SK-N-MC (cell line): ENCODE results near the gene NPAS1.
"Not testable (repeated sequence)": the region's sequence is repeated elsewhere in the genome, so short reads cannot be mapped to it uniquely, and the experiment has no call there.

Experiments used
- DNase-seq: peaks from one replicate; pipeline ENCODE4 v3.0.0-alpha.2; 2011; ENCODE audit warnings: low read depth, low spot score
- H3K27ac ChIP-seq: fragments of 200-600 bp; sonication (generic); 2 replicates; pipeline ENCODE4 v1.5.1; 2016; ENCODE audit warnings: mixed run types
- H3K36me3 ChIP-seq: fragments of 200-600 bp; sonication (generic); 2 replicates; pipeline ENCODE4 v1.6.1; 2017; ENCODE audit warnings: antibody characterized with exemption, low read length, mixed read lengths; ENCODE audit not compliant: insufficient read depth
- H3K4me3 ChIP-seq: fragments of 200-600 bp; sonication (generic); 2 replicates; pipeline ENCODE4 v1.5.1; 2016
- H3K9ac ChIP-seq: fragments of 200-600 bp; sonication (generic); 2 replicates; pipeline ENCODE4 v1.8.0; 2017; ENCODE audit warnings: mixed run types, mixed read lengths; ENCODE audit not compliant: insufficient read length
- H3K9me3 ChIP-seq: fragments of 200-600 bp; sonication (generic); 2 replicates; pipeline ENCODE4 v1.6.1; 2017; ENCODE audit warnings: low read depth, mild to moderate bottlenecking, antibody characterized with exemption, low read length, moderate library complexity, mixed read lengths
- EZH2 ChIP-seq: fragments of 200-600 bp; sonication (generic); IDR thresholded peaks from one replicate; pipeline ENCODE4 v1.6.1; 2017; ENCODE audit warnings: antibody characterized with exemption
- FOXP2 ChIP-seq: optimal IDR thresholded peaks from 2 replicates; pipeline ENCODE3; 2011; ENCODE audit warnings: mild to moderate bottlenecking, moderate library complexity; ENCODE audit not compliant: insufficient read depth; ENCODE audit errors: extremely low read length, control extremely low read depth
- POLR2AphosphoS5 ChIP-seq: IDR thresholded peaks from 2 replicates; pipeline ENCODE4 v1.6.1; 2012; ENCODE audit warnings: mild to moderate bottlenecking, low read depth, low read length, borderline replicate concordance

NPAS1 gene

DNA sequence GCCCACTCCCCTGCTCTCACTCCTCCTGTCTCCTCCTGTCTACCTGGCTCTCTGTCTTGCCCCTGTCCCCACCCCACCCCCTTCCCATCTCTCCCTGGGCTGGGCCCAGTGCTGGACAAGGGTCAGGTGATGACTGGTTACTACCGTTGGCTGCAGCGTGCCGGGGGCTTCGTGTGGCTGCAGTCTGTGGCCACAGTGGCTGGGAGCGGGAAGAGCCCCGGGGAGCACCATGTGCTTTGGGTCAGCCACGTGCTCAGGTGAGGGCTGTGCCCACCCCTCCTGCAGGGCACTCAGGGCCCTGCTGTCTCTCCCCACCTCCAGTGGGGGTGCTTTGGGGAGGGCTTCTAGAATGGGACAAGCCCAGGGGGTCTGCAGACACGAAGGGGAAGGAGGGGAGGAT lies 21.2 kb downstream of the NPAS1 start:
- TF ChIP-seq POLR2AphosphoS5 (no peak), FOXP2 (no peak), EZH2 (no peak)
- H3K36me3 ChIP-seq: no peaks in the 10 kb centered on the region

GRCh38 chr19:47044946-47045866 lies 25.6 kb downstream of the NPAS1 start:
- TF ChIP-seq FOXP2 (no peak), POLR2AphosphoS5 (no peak), EZH2 (no peak)
- Histone ChIP-seq H3K4me3 (no peak overlapping the region), H3K9me3 (no peaks in the 10 kb centered on the region), H3K27ac (no peak overlapping the region), H3K9ac (no peak overlapping the region), H3K36me3 (no peaks in the 10 kb centered on the region)
- no peak for DNase-seq

More for the DNA sequence above, 21.2 kb downstream of the NPAS1 start:
- no peak overlapping the region for H3K9ac ChIP-seq
- H3K27ac ChIP-seq: no peak overlapping the region
- H3K9me3 ChIP-seq: no peaks in the 10 kb centered on the region
- no peak overlapping the region for H3K4me3 ChIP-seq
- DNase-seq: no peak

DNA sequence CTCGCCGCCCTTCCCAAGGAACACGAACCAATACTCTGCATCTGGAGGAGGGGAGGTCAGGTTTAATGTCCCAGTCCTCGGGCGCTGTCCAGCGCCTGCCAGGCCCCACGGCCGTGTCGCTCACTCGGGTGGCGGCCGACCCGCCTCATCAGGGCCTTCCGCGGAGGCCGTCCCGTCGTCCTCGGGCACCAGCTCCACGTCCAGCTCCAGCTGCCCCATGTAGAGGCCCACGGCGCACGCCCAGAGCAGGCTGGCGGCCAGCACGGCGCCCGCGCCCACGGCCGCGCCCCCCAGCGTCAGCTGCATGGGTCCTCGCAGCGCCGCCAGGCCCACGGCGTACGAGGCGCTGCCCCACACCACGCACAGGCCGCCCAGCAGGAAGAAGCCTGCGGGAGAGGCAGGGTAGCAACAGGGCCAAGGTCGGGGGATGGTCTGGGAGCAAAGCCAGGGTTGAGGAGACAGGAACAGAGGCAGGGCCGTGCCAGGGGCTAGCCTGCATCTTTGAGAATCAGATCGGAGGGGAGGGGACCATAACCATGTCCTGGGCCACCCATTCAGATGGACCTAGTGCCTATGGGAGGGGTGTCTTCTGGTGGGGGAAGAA lies 26.3 kb downstream of the NPAS1 start:
- DNase-seq: no peak
- Histone ChIP-seq H3K36me3 (no peaks in the 10 kb centered on the region), H3K27ac (no peak overlapping the region), H3K9me3 (no peaks in the 10 kb centered on the region), H3K4me3 (no peak overlapping the region), H3K9ac (no peak overlapping the region)
- TF ChIP-seq FOXP2: no peak
- no peak for TF ChIP-seq POLR2AphosphoS5
- no peak for TF ChIP-seq EZH2

DNA sequence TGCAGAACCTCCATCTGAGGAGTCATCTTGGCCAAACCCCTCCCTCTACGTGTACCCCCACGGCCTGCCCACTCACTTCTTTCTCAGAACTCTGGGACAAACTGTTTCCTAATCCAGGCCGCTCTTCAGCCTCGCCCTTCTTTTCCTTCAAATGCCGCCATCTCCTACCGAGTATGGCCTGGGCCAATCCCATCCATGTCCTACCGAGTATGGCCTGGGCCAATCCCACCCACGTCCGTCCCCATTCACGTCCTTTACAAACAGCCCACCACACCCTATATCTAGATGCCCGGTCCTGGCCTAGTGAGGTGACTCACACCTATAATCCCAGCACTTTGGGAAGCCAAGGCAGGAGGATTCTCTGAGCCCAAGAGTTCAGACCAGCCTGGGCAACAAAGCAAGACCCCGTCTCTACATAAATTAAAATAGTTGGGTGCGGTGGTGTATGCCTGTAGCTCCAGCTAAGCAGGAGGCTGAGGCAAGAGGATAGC lies 27.7 kb downstream of the NPAS1 start:
- no peak for DNase-seq
- Histone ChIP-seq H3K9me3 (no peaks in the 10 kb centered on the region), H3K4me3 (peak overlapping the region; percentile 96), H3K36me3 (no peaks in the 10 kb centered on the region), H3K27ac (no peak overlapping the region), H3K9ac (no peak overlapping the region)
- TF ChIP-seq FOXP2 (no peak), EZH2 (no peak), POLR2AphosphoS5 (no peak)

DNA sequence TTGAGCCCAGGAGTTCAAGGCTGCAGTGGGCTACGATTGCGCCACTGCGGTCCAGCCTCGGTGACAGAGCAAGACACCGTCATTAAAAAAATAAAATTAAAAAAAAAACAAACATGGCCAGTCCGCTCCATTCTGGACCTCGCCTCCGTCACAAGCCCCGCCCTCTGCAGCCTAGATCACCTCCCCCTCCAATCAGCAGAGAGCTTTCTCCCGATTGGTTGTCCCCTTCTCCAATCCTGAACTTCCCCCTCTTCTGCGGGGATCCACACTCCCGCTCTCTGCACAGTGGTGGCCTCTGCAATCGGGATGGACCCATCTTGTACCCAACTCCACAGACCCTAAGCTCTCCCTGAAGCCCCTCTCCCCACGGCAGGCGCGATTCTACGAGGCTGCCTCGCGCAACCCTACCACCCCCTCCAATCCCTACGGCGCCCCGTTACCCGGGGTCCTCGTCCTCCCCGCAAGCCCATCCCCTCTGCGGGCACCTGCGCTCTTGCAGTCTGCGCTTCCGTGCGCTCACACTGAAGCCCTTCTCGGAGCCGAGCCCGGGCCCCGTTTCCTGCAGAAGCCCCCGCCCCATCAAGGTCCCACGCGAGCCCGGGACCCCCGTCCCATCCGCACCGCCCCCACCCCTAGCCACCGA lies 28.2 kb downstream of the NPAS1 start:
- Histone ChIP-seq H3K27ac (no peak overlapping the region), H3K4me3 (peak overlapping the region; percentile 96), H3K36me3 (no peaks in the 10 kb centered on the region), H3K9ac (peak overlapping the region; percentile 70), H3K9me3 (no peaks in the 10 kb centered on the region)
- TF ChIP-seq FOXP2 (no peak), POLR2AphosphoS5 (peak; percentile 62), EZH2 (no peak)
- DNase-seq: no peak

GRCh38 chr19:47049307-47049700 lies 29.7 kb downstream of the NPAS1 start:
- H3K9ac ChIP-seq: no peak overlapping the region
- no peak overlapping the region for H3K27ac ChIP-seq
- TF ChIP-seq POLR2AphosphoS5 (no peak), EZH2 (no peak), FOXP2 (no peak)
- no peaks in the 10 kb centered on the region for H3K9me3 ChIP-seq
- H3K4me3 ChIP-seq: peak overlapping the region; percentile 56
- DNase-seq: no peak
- H3K36me3 ChIP-seq: no peaks in the 10 kb centered on the region

- H3K27ac ChIP-seq, DNase-seq, H3K9me3 ChIP-seq, H3K9ac ChIP-seq, H3K4me3 ChIP-seq, H3K36me3 ChIP-seq: not testable (repeated sequence)
Measured at GRCh38 chr19:47050562-47050961, 30.9 kb downstream of the NPAS1 start.

- H3K27ac ChIP-seq: no peak overlapping the region
- TF ChIP-seq EZH2 (no peak), POLR2AphosphoS5 (no peak), FOXP2 (no peak)
- no peak overlapping the region for H3K4me3 ChIP-seq
- no peak for DNase-seq
- H3K36me3 ChIP-seq: no peaks in the 10 kb centered on the region
- no peak overlapping the region for H3K9ac ChIP-seq
- H3K9me3 ChIP-seq: no peaks in the 10 kb centered on the region
Measured at GRCh38 chr19:47056411-47056810, 36.8 kb downstream of the NPAS1 start.
